ENCODE measurements around the gene MARK3. TPM values are rescaled to one million over a fixed set of nuclear protein-coding genes. Genes with fewer than 3 reads are reported as not detected.

The MARK3 gene
- total RNA-seq, 4 donors from 2014 or later, result 44.4 to 112 (median 67.5) TPM

DNA sequence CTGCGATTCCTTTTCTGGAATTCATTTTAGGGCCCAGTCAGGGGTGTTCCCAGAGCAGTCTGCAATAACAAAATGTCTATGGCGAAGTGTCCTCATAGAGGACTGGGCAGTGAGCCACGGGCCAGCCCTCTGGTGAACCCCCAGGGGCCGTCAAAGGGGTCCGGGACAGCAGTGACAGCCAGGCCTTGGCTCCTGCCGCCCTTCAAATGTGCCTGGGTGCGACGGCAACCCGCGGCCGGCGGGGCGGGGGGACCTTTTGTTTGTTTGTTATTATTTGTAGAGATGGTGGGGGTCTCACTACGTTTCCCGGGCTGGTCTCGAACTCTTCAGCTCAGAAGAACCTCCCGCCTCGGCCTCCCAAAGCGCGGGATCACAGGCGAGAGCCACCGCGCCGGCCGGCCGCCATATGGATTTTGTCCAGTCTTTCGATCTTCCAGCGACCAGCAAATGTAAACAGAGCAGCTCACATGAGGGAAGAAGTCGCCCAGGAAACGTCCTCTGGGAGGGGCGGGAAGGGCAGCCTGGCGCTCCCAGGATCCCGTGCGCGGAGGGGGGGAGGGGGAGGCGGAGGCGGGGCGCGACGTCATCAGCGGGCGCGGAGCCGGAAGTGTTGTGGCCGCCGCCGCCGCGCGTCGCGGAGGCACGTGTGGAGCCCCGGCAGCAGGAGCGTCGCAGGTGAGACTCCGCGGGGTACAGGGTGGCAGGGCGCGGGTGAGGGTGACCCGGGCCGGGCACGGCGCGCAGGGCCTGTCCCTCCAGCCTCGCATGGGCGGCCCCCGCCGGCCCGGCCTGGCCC is 143.6 kb downstream of the MARK3 start, which contains the start of gene TRMT61A:
TRMT61A (plus strand) TSS at position 610 of the 796 bp plus-strand sequence. CDS start 783 bp downstream, outside the sequence.
- intact Hi-C loops (cut with DNase I), result no loop called here
- peak in 1 of 4 donors; percentile 33 for TF ChIP-seq POLR2A (IDR thresholded peaks at IDR 0.05)
- TF ChIP-seq, protein P1, sequence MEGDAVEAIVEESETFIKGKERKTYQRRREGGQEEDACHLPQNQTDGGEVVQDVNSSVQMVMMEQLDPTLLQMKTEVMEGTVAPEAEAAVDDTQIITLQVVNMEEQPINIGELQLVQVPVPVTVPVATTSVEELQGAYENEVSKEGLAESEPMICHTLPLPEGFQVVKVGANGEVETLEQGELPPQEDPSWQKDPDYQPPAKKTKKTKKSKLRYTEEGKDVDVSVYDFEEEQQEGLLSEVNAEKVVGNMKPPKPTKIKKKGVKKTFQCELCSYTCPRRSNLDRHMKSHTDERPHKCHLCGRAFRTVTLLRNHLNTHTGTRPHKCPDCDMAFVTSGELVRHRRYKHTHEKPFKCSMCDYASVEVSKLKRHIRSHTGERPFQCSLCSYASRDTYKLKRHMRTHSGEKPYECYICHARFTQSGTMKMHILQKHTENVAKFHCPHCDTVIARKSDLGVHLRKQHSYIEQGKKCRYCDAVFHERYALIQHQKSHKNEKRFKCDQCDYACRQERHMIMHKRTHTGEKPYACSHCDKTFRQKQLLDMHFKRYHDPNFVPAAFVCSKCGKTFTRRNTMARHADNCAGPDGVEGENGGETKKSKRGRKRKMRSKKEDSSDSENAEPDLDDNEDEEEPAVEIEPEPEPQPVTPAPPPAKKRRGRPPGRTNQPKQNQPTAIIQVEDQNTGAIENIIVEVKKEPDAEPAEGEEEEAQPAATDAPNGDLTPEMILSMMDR (IDR thresholded peaks at IDR 0.05), result no peak
- H3K4me3 ChIP-seq, result peak within 1 kb of the TSS; percentile 70 to 100 (median 82)

DNA sequence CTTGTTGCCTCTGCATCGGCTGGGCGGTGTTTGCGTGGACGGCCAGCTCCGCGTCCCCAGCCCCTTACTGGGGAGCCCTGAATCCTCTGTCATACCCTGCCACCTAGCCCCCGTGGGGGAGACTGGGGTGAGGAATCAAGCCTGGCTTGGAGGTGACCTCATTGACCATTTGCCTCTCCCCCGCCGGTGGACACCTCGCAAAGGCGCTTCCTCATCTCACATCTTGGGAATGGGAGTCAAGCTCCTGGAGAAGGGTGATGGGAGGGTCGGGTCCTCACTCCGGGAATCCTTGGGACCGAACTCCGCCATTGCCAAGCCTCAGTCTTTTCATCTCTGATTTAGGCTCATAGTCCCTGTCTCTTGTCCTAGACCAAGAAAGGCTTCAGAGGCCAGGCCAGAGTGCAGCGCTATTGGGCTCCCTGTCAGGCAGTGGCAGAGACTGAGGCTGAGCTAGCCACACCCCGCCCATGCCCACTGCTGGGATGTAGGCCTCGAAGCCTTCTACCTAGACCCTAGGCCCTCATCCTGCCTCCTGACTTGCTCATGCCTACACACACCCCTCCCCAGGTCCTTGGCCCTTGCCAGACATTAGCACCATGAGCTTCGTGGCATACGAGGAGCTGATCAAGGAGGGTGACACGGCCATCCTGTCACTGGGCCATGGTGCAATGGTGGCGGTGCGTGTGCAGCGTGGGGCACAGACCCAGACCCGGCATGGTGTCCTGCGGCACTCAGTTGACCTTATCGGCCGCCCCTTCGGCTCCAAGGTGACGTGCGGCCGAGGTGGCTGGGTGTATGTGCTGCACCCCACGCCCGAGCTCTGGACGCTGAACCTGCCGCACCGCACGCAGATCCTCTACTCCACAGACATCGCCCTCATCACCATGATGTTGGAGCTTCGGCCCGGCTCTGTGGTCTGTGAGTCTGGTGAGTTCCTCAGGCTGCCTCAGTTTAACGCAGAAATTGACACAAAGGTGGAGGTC is 144.5 kb downstream of the MARK3 start:
- peaks cover 13 to 83% (median 35%) of the 10 kb centered on the region in 3 donors for H3K4me1 ChIP-seq

More for the DNA sequence above, 143.6 kb downstream of the MARK3 start, which contains the start of gene TRMT61A:
- Histone ChIP-seq H3K27ac (peak within 1 kb of the TSS; percentile 82 to 93 (median 90)), H3K4me1 (peaks cover 13 to 75% (median 31%) of the 10 kb centered on the region in 3 donors), H3K9me3 (no peaks in the 10 kb centered on the region), H3K27me3 (no peaks in the 10 kb centered on the region), H3K36me3 (peaks cover 0 to 37% (median 0%) of the 10 kb centered on the region in 3 donors)
- DNase-seq, result peak; percentile 38
- 0 to 25% methylated on average over 2 to 3 of the region's 70 CpGs for WGBS, 2 donors

DNA sequence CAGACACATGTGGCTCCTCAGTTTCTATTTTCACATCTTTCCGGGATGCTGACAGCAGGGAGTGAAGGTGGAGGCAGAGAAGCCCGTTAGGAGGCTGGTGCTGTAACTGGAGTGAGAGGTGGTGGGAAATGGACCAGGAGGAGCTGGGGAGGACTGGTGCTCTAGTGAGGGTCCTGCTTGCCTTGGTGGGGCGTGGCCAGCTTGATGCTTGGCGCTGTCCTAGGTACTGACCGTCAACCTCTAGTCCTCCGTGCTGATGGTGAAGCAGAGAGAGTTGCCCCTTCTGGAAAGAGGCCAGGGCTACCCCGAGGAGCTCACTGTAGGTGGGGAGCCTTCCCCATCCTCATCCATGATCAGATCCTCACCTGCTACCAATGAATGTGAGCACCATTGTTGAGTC is 145.2 kb downstream of the MARK3 start:
- intact Hi-C loops (cut with DNase I), result no loop called here
- TF ChIP-seq POLR2A (IDR thresholded peaks at IDR 0.05), result no peak
- TF ChIP-seq, protein P1 (IDR thresholded peaks at IDR 0.05), result no peak
- no peak overlapping the region for H3K27ac ChIP-seq
- no peak for DNase-seq
- peaks cover 13 to 91% (median 43%) of the 10 kb centered on the region in 3 donors for H3K4me1 ChIP-seq
- no peaks in the 10 kb centered on the region for H3K9me3 ChIP-seq
- H3K4me3 ChIP-seq, result peak overlapping the region in 2 of 4 donors; percentile 89 to 100
- no peaks in the 10 kb centered on the region for H3K27me3 ChIP-seq
- H3K36me3 ChIP-seq, result peaks cover 0 to 53% (median 3%) of the 10 kb centered on the region in 3 donors
- 56 to 100% methylated on average over 1 to 4 of the region's 7 CpGs for WGBS, 2 donors

More for the DNA sequence above, 144.5 kb downstream of the MARK3 start:
- Histone ChIP-seq H3K27me3 (no peaks in the 10 kb centered on the region), H3K36me3 (peaks cover 0 to 46% (median 0%) of the 10 kb centered on the region in 3 donors), H3K4me3 (peak overlapping the region; percentile 70 to 100 (median 82)), H3K27ac (peak overlapping the region; percentile 82 to 93 (median 90)), H3K9me3 (no peaks in the 10 kb centered on the region)
- 50 to 56% methylated on average over 6 to 21 of the region's 42 CpGs for WGBS, 2 donors
- TF ChIP-seq POLR2A (IDR thresholded peaks at IDR 0.05), result no peak
- TF ChIP-seq, protein P1 (IDR thresholded peaks at IDR 0.05), result no peak
- intact Hi-C loops (cut with DNase I), result no loop called here
- no peak for DNase-seq

DNA sequence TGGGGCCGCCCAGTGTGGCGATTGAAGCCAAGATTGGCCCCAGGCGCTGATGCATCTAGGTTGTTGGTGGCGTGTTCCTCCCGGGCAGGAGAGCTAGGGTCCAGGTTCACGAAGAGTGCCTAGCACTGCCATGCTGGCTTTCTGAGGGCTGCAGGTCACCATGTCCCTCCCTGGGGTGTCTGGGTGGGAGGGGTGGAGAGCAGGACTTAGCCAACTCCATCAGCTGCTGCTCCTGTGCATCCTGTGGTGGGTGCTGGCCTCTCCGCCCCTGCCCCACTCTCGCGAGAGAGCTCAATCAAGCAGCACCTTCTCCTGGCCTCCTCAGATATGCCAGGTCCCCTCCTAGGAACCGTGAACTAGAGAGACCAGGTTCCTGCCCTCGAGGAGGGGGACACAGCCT is 145.6 kb downstream of the MARK3 start:
- Histone ChIP-seq H3K4me3 (no peak overlapping the region), H3K4me1 (peaks cover 13 to 93% (median 46%) of the 10 kb centered on the region in 3 donors), H3K36me3 (peaks cover 0 to 58% (median 4%) of the 10 kb centered on the region in 3 donors), H3K27ac (no peak overlapping the region), H3K9me3 (no peaks in the 10 kb centered on the region), H3K27me3 (no peaks in the 10 kb centered on the region)
- WGBS, 2 donors, result no CpG with 5 or more reads among the region's 11 CpGs
- TF ChIP-seq, protein P1 (IDR thresholded peaks at IDR 0.05), result no peak
- TF ChIP-seq POLR2A (IDR thresholded peaks at IDR 0.05), result no peak
- no peak for DNase-seq
- intact Hi-C loops (cut with DNase I), result no loop called here
